Stimulated activated CD8-positive, alpha-beta memory T cell treated with anti-CD3 and anti-CD28 coated beads, Interleukin-4, amount 100 ng/mL, for 1 hour (primary cell): ENCODE results near the gene FSD1L.

Experiments
- DNase-seq, 2 donors: peaks; one replicate each; pipeline ENCODE4 v3.0.0-alpha.2; 2020; ENCODE audit warnings: low read depth in 2 of 2, low spot score in 1 of 2

Gene FSD1L

DNA sequence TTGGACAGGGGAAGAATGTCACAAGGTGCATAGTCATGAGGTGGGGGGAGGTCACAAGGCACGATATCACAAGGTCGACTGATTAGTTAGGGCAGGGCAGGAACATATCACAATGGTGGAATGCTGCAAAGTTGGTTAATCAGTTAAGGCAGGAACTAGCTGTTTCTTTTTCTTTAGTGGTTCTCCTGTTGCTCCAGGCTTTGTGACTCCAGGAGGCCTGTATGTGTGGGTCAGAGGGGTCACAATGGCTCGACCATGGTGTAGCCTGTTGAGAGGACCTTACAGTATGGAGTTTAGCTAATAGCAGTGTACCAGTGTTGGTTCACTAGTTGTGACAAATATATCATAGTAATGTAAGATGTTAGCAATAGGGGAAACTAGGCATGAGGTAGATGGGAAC is 12.4 kb upstream of the FSD1L start:
- DNase-seq: no peak

DNA sequence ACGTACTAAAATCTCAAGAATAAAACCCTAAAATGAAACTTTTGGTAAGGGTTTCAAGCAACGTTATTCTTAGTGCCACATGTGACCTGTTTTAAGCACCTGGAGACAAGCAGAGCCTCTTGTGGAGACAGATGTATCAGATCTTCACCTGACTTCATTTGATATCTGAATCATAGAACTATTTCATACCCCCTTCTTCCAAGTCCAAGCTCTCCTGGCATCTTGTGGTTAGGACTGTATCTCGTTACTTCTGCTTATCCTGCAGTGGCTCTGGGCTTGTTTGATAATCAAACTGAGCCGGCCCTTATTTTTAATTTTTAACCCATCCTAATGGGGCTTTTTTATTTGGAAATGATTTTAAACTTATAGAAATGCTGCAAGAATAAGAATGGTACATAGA is 11.1 kb upstream of the FSD1L start:
- DNase-seq: no peak

GRCh38 chr9:105437704-105438103 is 10.1 kb upstream of the FSD1L start:
- no peak for DNase-seq

DNA sequence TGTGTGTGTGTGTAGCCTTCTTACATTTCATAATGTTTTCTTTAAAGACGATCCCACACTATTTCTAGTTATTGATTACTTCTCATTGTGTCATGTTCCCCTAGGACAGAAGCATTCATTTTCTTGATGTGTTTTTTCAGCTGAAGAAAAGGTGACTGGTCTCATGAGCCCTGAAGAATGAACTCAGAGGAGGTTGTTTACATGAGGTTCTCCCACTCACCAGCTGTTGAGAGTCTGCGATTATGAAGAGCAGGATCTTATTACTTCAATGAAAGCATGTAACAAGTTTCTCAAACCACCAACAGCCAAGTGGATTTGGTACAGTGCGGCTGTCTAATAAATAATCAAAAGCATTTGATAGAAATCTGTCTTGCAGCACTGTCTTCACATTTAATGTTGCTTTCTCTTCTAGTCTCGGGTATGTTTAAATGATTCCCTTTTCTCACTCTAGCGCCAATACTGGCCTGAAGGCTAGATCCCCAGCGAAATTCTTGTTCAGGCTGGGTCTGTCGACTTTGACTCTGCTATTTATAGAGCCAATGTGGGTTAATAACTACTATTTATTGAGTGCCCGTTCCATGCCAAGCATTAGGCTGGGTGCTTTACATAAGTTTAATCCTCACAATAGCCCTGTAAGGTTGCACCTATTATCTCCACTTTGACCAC is 9.6 kb upstream of the FSD1L start:
- DNase-seq: no peak

- DNase-seq: no peak
These were observed 8.4 kb upstream of the FSD1L start for GRCh38 chr9:105439428-105439827.

GRCh38 chr9:105441616-105442160 is 6.1 kb upstream of the FSD1L start:
- DNase-seq: no peak

GRCh38 chr9:105443121-105443520 is 4.7 kb upstream of the FSD1L start:
- DNase-seq: no peak

- no peak for DNase-seq
These were observed 3.7 kb upstream of the FSD1L start for GRCh38 chr9:105444130-105444529.

GRCh38 chr9:105445203-105445881 is 2.5 kb upstream of the FSD1L start:
- no peak for DNase-seq

DNA sequence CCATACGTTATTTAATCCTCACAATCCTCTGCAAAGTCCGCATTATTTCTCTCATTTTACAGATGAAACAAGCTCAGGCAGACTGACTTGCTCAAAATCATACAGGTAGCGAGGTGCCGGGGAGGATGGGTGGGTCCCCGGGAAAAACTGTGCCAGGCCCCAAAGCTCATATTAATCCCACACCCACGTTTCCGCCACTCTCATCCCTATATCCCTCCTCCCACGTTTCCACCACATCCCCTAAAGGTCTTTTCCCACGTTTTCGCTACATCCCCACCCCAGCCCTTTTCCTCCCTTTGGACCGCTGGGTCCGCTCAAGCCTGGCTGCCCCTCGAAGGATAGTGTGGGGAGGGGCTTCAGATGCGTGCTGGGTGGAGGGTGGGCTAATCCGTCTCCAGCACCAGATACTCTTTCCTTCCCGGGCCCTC is 434 bp upstream of the FSD1L start:
- no peak for DNase-seq

DNA sequence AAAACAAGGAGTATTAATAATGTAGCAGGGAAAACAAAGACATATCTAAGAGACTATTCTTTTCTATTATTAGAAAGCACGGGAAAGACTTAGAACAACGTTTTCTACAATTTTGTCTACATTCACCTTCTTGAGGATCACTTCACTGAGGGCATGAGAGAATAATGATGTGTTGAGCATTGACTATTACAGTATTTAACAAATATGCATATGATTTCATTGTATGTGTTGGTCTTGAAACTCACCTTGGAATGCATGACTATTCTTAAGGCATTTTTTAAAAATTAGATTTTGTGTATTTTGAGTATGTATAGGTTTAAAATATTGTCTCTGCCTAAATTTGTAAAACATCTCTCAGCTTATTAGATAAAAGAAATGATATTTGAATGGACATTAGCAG is 1.2 kb downstream of the FSD1L start:
- DNase-seq: no peak

- no peak for DNase-seq
These were observed 4.4 kb downstream of the FSD1L start for GRCh38 chr9:105452185-105452584.

- DNase-seq: no peak
These were observed 8.1 kb downstream of the FSD1L start for GRCh38 chr9:105455836-105456475.

- DNase-seq: no peak
These were observed 9.9 kb downstream of the FSD1L start for GRCh38 chr9:105457560-105458294.

- DNase-seq: no peak
These were observed 10.6 kb downstream of the FSD1L start for GRCh38 chr9:105458404-105458803.

- DNase-seq: no peak
These were observed 11.5 kb downstream of the FSD1L start for GRCh38 chr9:105459336-105459735.

- no peak for DNase-seq
These were observed 19.1 kb downstream of the FSD1L start for GRCh38 chr9:105466898-105467455.

DNA sequence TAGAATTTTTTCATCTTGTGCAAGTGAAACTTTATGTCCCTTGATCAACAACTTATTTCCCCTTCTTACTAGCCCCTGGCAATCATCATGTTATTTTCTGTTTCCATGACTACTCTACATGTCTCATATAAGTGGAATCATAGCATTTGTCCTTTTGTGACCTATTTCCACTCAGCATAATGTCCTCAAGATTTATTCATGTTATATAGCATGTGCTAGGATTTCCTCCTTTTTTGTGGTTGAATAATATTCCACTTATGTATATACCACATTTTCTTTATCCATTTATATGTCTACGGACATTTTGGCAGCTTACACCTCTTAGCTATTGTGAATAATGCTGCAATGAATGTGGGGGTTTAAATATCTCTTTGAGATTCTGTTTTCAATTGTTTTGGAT is 21.0 kb downstream of the FSD1L start:
- DNase-seq: no peak

GRCh38 chr9:105473221-105473620 is 25.4 kb downstream of the FSD1L start:
- DNase-seq: no peak

DNA sequence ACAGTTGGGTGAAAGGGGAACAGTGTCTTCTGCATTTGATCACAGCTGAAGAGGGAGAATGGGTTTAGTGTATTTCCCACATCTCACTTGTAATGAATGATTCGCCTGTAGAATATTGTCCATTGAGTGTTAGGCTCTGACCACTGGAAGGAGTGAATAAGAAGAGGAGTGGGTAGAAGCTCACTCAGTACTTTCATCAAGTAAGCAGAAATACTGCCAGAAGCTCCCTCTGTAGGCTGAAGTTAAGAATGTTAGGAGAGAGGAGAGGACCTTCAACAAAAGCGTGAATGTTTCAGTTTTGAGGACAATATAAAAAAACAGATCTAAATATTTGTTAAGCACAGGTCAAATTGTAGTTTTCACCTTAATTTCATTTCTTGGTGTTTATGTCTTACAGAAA is 27.5 kb downstream of the FSD1L start:
- DNase-seq: no peak

- no peak for DNase-seq
These were observed 32.0 kb downstream of the FSD1L start for GRCh38 chr9:105479846-105480245.
